H1 (cell line): ENCODE results near the gene LDLRAD4. TPM values are rescaled to one million over a fixed set of nuclear protein-coding genes. Genes with fewer than 3 reads are reported as not detected.

Experiments
- ASH2L ChIP-seq: fragments of 200-600, 300-600 bp; sonication (generic); IDR thresholded peaks from one replicate; pipeline ENCODE4 v1.7.1; 2017; ENCODE audit warnings: low read length
- BACH1 ChIP-seq: IDR thresholded peaks from 2 replicates; pipeline ENCODE4 v1.6.1; 2012; ENCODE audit warnings: low read length, improper control_type of control experiment
- CEBPB ChIP-seq: IDR thresholded peaks from 2 replicates; pipeline ENCODE4 v1.6.1; 2012; ENCODE audit warnings: low read depth, low read length
- EZH2 ChIP-seq: fragments of 200-600 bp; sonication (generic); IDR thresholded peaks from 2 replicates; pipeline ENCODE4 v1.7.1; 2012; ENCODE audit warnings: low read depth, mild to moderate bottlenecking, moderate library complexity, low read length, inconsistent platforms; ENCODE audit not compliant: severe bottlenecking
- POLR2A ChIP-seq, 2 experiments: IDR thresholded peaks; 1 replicate in 1 of 2; 2 replicates in 1 of 2; pipeline ENCODE4 v1.6.1; 2011; ENCODE audit warnings: low read depth in 2 of 2, low read length in 2 of 2, mild to moderate bottlenecking in 2 of 2; ENCODE audit errors: control extremely low read depth in 1 of 2
- RFX5 ChIP-seq: IDR thresholded peaks from 2 replicates; pipeline ENCODE4 v1.6.1; 2011; ENCODE audit warnings: low read depth, low read length, improper control_type of control experiment, borderline replicate concordance
- SIN3A ChIP-seq, 2 experiments: IDR thresholded peaks in 1 of 2; conservative IDR thresholded peaks in 1 of 2; 2 replicates each; pipeline ENCODE4 v1.6.1; 2011 to 2012; ENCODE audit warnings: low read length in 2 of 2, improper control_type of control experiment in 1 of 2, low read depth in 1 of 2, mild to moderate bottlenecking in 1 of 2
- TBP ChIP-seq: IDR thresholded peaks from 2 replicates; pipeline ENCODE4 v1.6.1; 2011; ENCODE audit warnings: low read depth, low read length, improper control_type of control experiment
- polyA plus RNA-seq, 7 experiments: library from polyadenylated mRNA; depleted of rRNA in 3 of 7; stranded (reverse) in 5 of 7; unstranded in 2 of 7; fragments of >200 nt in 5 of 7; fragments of 200-250 nt in 2 of 7; gene quantifications; 1 replicate in 5 of 7; 2 replicates in 1 of 7; 4 replicates in 1 of 7; pipeline versions ENCODE4 v1.2.1 to v1.2.3, GENCODE V29; 2011 to 2013; ENCODE audit warnings: missing spikeins in 2 of 7, mixed read lengths in 2 of 7
- total RNA-seq: library from RNA; stranded (reverse); fragmentation: NEBNext Ultra II Directional; extraction: Animal tissue kit (Norgen Biotek cat#: 25700); gene quantifications from 2 replicates; pipeline ENCODE4 v1.2.1, GENCODE V29; 2021
- TF ChIP-seq, protein P1 (sequence below): IDR thresholded peaks from 2 replicates; pipeline ENCODE4 v1.6.1; 2012; ENCODE audit warnings: inconsistent platforms
- TF ChIP-seq, protein P2 (sequence below): IDR thresholded peaks from 2 replicates; pipeline ENCODE4 v1.6.1; 2011; ENCODE audit warnings: low read length, improper control_type of control experiment

The LDLRAD4 gene
- total and polyA plus RNA-seq, 2 of the 8 experiments (the other 6 are each of a cell fraction or from before 2014, with no cell fraction given), result 0.77 to 1.4 TPM

DNA sequence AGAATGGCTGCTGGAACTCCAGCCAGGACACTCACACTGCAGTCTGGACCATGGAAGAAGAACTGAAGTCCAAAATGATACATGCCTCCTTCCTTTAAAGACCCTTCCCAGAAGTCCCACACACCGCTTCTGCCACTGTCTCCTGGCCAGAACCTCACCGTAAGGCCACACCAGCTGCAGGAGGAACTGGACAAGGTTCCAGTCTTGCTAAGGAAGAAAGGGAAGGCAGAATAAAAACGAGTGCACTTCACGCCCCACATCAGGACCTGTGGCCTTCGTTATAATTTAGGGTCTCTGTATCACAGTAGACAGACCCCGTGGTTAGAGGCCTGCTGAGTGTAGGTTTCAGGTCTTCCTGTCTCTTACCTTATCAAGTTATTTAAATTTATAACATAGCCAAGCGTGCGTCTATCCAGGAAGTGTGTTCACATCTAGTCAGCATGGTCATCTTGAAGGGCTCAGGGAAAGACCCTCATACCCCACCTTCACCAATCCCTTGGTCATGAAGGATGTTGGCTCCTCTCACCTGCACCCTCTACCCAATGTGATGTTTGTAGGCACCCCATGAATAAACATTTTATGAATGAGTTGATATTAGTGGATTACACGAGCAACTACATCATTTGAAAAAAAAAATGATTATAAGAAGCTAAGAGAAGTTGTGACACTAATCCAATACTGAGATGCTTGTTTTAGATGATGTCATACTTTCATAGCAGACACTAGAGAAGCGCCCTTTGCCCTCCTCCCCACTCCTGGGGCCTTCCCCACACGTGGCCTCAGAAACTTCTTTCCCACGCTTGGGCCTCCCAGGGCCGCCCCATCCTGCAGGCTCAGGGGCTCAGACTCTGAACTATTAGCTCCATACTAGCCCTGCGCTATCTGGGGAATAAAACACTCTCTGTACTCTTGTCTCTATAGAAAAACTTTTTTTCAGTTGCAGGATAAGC, 350.2 kb downstream of the LDLRAD4 start (continued):
- TF ChIP-seq SIN3A (conservative IDR thresholded peaks at IDR 0.05 in 1 of 2, IDR thresholded peaks at IDR 0.05 in 1 of 2; ENCODE audit: low read depth in 1 of 2, low read length in 2 of 2) (no peak), TBP (no peak), RFX5 (no peak), ASH2L (no peak), CEBPB (no peak), BACH1 (no peak), EZH2 (no peak), POLR2A (IDR thresholded peaks at IDR 0.05; ENCODE audit: control extremely low read depth in 1 of 2, low read depth in 2 of 2, low read length in 2 of 2) (no peak)
- TF ChIP-seq, protein P1, sequence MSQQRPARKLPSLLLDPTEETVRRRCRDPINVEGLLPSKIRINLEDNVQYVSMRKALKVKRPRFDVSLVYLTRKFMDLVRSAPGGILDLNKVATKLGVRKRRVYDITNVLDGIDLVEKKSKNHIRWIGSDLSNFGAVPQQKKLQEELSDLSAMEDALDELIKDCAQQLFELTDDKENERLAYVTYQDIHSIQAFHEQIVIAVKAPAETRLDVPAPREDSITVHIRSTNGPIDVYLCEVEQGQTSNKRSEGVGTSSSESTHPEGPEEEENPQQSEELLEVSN, result no peak
- TF ChIP-seq, protein P2, sequence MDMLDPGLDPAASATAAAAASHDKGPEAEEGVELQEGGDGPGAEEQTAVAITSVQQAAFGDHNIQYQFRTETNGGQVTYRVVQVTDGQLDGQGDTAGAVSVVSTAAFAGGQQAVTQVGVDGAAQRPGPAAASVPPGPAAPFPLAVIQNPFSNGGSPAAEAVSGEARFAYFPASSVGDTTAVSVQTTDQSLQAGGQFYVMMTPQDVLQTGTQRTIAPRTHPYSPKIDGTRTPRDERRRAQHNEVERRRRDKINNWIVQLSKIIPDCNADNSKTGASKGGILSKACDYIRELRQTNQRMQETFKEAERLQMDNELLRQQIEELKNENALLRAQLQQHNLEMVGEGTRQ, result no peak
